ENCODE results near the gene PHF21B. TPM values are rescaled to one million over a fixed set of nuclear protein-coding genes. Genes with fewer than 3 reads are reported as not detected.

The PHF21B gene
- total and polyA plus RNA-seq, 12 donors, result 0.30 to 4.4 (median 1.8) TPM

DNA sequence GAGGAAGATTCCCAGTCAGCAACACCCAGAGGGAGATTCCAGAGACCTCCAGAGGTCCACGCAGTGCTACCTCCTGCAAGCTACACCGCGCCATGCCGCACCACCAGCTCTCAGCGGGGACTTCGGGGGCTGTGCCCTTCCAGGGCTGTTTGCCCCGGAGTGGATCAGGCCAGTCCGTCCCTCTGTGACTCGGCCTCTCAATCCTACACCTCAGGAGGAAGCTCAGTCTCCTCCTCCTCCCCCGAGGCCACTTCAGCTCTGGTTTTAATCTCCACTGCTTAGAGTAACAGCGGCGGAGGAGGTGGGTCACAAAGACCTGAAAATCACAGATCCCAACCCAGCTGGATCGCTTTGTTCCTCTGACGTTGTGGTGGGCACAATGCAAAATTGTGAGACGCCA lies 68.6 kb downstream of the PHF21B start:
- 73 to 79% (median 76%) methylated on average over 8 to 15 of the region's 15 CpGs for WGBS, 4 donors
- DNase-seq, result no peak
- Histone ChIP-seq H3K27me3 (no peaks in the 10 kb centered on the region), H3K4me3 (no peak overlapping the region), H3K36me3 (replicated peaks in 1 of 2) (no peaks in the 10 kb centered on the region), H3K4me1 (replicated peaks in 1 of 2) (no peaks in the 10 kb centered on the region), H3K9me3 (replicated peaks in 1 of 3) (no peaks in the 10 kb centered on the region), H3K27ac (no peak overlapping the region)
- TF ChIP-seq, protein P1, sequence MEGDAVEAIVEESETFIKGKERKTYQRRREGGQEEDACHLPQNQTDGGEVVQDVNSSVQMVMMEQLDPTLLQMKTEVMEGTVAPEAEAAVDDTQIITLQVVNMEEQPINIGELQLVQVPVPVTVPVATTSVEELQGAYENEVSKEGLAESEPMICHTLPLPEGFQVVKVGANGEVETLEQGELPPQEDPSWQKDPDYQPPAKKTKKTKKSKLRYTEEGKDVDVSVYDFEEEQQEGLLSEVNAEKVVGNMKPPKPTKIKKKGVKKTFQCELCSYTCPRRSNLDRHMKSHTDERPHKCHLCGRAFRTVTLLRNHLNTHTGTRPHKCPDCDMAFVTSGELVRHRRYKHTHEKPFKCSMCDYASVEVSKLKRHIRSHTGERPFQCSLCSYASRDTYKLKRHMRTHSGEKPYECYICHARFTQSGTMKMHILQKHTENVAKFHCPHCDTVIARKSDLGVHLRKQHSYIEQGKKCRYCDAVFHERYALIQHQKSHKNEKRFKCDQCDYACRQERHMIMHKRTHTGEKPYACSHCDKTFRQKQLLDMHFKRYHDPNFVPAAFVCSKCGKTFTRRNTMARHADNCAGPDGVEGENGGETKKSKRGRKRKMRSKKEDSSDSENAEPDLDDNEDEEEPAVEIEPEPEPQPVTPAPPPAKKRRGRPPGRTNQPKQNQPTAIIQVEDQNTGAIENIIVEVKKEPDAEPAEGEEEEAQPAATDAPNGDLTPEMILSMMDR (IDR thresholded peaks at IDR 0.05), result no peak
- TF ChIP-seq POLR2A (IDR thresholded peaks at IDR 0.05), result no peak
- intact Hi-C loops (cut with DNase I), result no loop called here

DNA sequence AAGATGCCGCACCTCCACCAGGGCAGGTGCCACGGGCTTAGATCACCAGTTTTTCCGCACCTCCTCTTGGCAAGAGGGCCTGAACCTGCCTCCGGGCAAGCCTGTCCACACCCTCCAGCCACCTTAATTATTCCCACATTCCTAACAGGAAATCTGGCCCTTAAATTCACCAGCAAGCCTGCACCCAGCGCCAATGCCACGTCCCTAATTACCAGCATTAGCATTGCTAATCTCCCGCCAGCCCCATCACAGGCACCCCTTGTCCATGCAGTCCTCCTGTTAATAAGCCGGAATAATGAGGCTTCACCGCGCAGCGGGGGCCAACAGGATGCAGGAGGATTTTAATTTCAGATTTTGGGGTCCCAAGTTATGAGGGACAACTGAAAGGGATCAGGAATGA lies 69.7 kb downstream of the PHF21B start:
- TF ChIP-seq POLR2A (IDR thresholded peaks at IDR 0.05), result no peak
- TF ChIP-seq, protein P1 (IDR thresholded peaks at IDR 0.05), result no peak
- no peak overlapping the region for H3K27ac ChIP-seq
- 77 to 95% (median 83%) methylated on average over 10 to 11 of the region's 11 CpGs for WGBS, 4 donors
- no peaks in the 10 kb centered on the region for H3K9me3 ChIP-seq (replicated peaks in 1 of 3)
- no peak overlapping the region for H3K4me3 ChIP-seq
- intact Hi-C loops (cut with DNase I), result no loop called here
- DNase-seq, result no peak
- no peaks in the 10 kb centered on the region for H3K27me3 ChIP-seq
- no peaks in the 10 kb centered on the region for H3K4me1 ChIP-seq (replicated peaks in 1 of 2)
- no peaks in the 10 kb centered on the region for H3K36me3 ChIP-seq (replicated peaks in 1 of 2)

DNA sequence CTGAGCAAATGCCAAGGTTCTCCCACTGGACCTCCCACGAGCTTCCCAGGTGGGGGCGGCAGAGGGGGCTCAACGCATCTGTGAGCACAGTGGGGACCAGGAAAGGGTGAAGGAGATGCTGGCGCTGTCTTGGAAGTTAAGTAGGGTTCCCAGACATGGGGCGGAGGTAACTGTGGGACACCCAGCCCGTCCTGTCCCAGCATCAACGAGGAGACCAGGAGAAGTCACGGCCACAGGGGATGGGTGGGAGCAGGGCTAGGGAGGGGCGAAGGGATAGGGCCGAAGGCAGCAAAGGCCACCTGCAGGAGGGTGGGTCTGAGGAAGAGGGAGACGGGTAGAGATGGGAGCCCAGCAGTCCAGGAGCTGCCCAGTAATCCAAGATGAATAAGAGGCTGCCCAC lies 70.4 kb downstream of the PHF21B start:
- DNase-seq, result no peak
- Histone ChIP-seq H3K36me3 (replicated peaks in 1 of 2) (no peaks in the 10 kb centered on the region), H3K4me1 (replicated peaks in 1 of 2) (no peaks in the 10 kb centered on the region), H3K9me3 (replicated peaks in 1 of 3) (no peaks in the 10 kb centered on the region), H3K27me3 (no peaks in the 10 kb centered on the region), H3K4me3 (no peak overlapping the region), H3K27ac (no peak overlapping the region)
- intact Hi-C loops (cut with DNase I), result no loop called here
- TF ChIP-seq, protein P1 (IDR thresholded peaks at IDR 0.05), result no peak
- no peak for TF ChIP-seq POLR2A (IDR thresholded peaks at IDR 0.05)
- 77 to 91% (median 81%) methylated on average over 10 to 11 of the region's 11 CpGs for WGBS, 4 donors

DNA sequence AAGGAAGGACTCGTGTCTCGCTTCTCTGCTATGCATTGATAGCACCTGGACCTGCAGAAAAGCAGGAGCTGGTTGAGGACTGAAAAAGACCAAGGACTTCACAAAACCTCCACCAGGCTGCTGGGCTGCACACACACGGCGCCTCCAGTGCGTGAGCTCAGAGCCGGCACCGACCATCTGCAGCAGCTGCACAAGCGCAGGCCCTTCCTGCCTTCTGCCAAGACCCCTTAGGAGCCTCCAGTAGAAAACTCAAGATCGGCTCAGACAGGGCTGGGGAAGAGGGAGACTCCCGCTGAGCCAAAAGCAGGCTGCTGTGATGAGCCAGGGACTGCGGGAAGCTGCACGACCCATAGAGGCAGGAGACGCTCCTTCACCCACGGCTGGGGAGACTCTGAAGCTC lies 70.9 kb downstream of the PHF21B start:
- H3K27ac ChIP-seq, result no peak overlapping the region
- no peak overlapping the region for H3K4me3 ChIP-seq
- intact Hi-C loops (cut with DNase I), result no loop called here
- no peaks in the 10 kb centered on the region for H3K4me1 ChIP-seq (replicated peaks in 1 of 2)
- no peak for DNase-seq
- WGBS, 4 donors, result 79 to 90% (median 83%) methylated on average over 10 to 14 of the region's 14 CpGs
- TF ChIP-seq, protein P1 (IDR thresholded peaks at IDR 0.05), result no peak
- H3K36me3 ChIP-seq (replicated peaks in 1 of 2), result no peaks in the 10 kb centered on the region
- no peaks in the 10 kb centered on the region for H3K27me3 ChIP-seq
- no peaks in the 10 kb centered on the region for H3K9me3 ChIP-seq (replicated peaks in 1 of 3)
